WTC11 (cell line): ENCODE data around the gene ABCG4. TPM values are rescaled to one million over a fixed set of nuclear protein-coding genes. Genes with fewer than 3 reads are reported as not detected.

Experiments
- ATAC-seq: fragments of 200-7000 bp; cut with Tn5 transposase; 2 replicates; pipeline ENCODE4 v1.10.0; 2021; ENCODE audit warnings: mild to moderate bottlenecking, moderate library complexity
- CTCF ChIA-PET: fragments of 300-600 bp; sonication (Branson Sonifier 250); formaldehyde crosslinking; loops from one replicate; lab custom pipeline; 2021; ENCODE audit warnings: antibody characterized with exemption; lab: Charles Lee
- POLR2A ChIA-PET: fragments of 350-600 bp; sonication (Branson Sonifier 250); formaldehyde crosslinking; loops from one replicate; lab custom pipeline; 2021; ENCODE audit warnings: antibody characterized with exemption; lab: Charles Lee
- DNase-seq: peaks from one replicate; pipeline ENCODE4 v3.0.0; 2021; ENCODE audit warnings: low spot score
- H3K27ac Mint-ChIP-seq: 2 replicates; pipeline ENCODE4 v1.8.0; 2021; ENCODE audit warnings: mixed read lengths
- H3K27me3 Mint-ChIP-seq: 2 replicates; pipeline ENCODE4 v1.8.0; 2021; ENCODE audit warnings: low read depth, mild to moderate bottlenecking, moderate library complexity, mixed read lengths
- H3K36me3 Mint-ChIP-seq: 2 replicates; pipeline ENCODE4 v1.8.0; 2021; ENCODE audit warnings: mixed read lengths
- H3K4me1 Mint-ChIP-seq: 2 replicates; pipeline ENCODE4 v1.8.0; 2022; ENCODE audit warnings: mixed read lengths
- H3K4me3 Mint-ChIP-seq: 2 replicates; pipeline ENCODE4 v1.8.0; 2021; ENCODE audit warnings: mild to moderate bottlenecking, moderate library complexity, mixed read lengths
- H3K9me3 Mint-ChIP-seq: 2 replicates; pipeline ENCODE4 v1.8.0; 2021; ENCODE audit warnings: mixed read lengths
- CREB1 ChIP-seq: sonication (generic); formaldehyde crosslinking; IDR thresholded peaks from 2 replicates; pipeline ENCODE4 v1.8.0; 2023; ENCODE audit warnings: mild to moderate bottlenecking, missing genetic modification reagents
- ELF4 ChIP-seq: sonication (generic); formaldehyde crosslinking; IDR thresholded peaks from 2 replicates; pipeline ENCODE4 v1.8.1; 2022; ENCODE audit warnings: low read depth, mild to moderate bottlenecking, moderate library complexity, missing genetic modification reagents
- GABPB1 ChIP-seq: sonication (generic); formaldehyde crosslinking; IDR thresholded peaks from 2 replicates; pipeline ENCODE4 v1.8.1; 2023; ENCODE audit warnings: mild to moderate bottlenecking, missing genetic modification reagents
- IRF2 ChIP-seq: sonication (generic); formaldehyde crosslinking; IDR thresholded peaks from 2 replicates; pipeline ENCODE4 v1.8.0; 2022; ENCODE audit warnings: low read depth, missing genetic modification reagents, borderline replicate concordance
- JAZF1 ChIP-seq: fragments of 250-450 bp; sonication (Bioruptor Pico); IDR thresholded peaks from 2 replicates; pipeline ENCODE4 v1.9.0; 2021; ENCODE audit warnings: moderate library complexity, mild to moderate bottlenecking, inconsistent platforms
- NR2C2 ChIP-seq: sonication (generic); formaldehyde crosslinking; IDR thresholded peaks from 2 replicates; pipeline ENCODE4 v1.8.0; 2022; ENCODE audit warnings: mild to moderate bottlenecking, missing genetic modification reagents
- RORB ChIP-seq: fragments of 250-450 bp; sonication (Bioruptor Pico); IDR thresholded peaks from 2 replicates; pipeline ENCODE4 v1.9.0; 2021; ENCODE audit warnings: mild to moderate bottlenecking
- SMAD4 ChIP-seq: sonication (generic); formaldehyde crosslinking; IDR thresholded peaks from 2 replicates; pipeline ENCODE4 v1.8.0; 2022; ENCODE audit warnings: mild to moderate bottlenecking, missing genetic modification reagents
- SOX15 ChIP-seq: fragments of 250-450 bp; sonication (Bioruptor Pico); IDR thresholded peaks from 2 replicates; pipeline ENCODE4 v1.9.0; 2021; ENCODE audit warnings: mild to moderate bottlenecking
- TEAD1 ChIP-seq: sonication (generic); formaldehyde crosslinking; IDR thresholded peaks from 2 replicates; pipeline ENCODE4 v1.8.0; 2022; ENCODE audit warnings: mild to moderate bottlenecking, missing genetic modification reagents
- TEAD4 ChIP-seq: sonication (generic); formaldehyde crosslinking; IDR thresholded peaks from 2 replicates; pipeline ENCODE4 v1.8.0; 2022; ENCODE audit warnings: mild to moderate bottlenecking, missing genetic modification reagents
- ZNF121 ChIP-seq: sonication (generic); formaldehyde crosslinking; IDR thresholded peaks from 2 replicates; pipeline ENCODE4 v1.8.0; 2023; ENCODE audit warnings: missing genetic modification reagents
- ZNF416 ChIP-seq: fragments of 250-450 bp; sonication (Bioruptor Pico); IDR thresholded peaks from 2 replicates; pipeline ENCODE4 v1.9.0; 2021; ENCODE audit warnings: mild to moderate bottlenecking, inconsistent platforms
- total RNA-seq: library from RNA; stranded (reverse); gene quantifications from 3 replicates; pipeline ENCODE4 v1.2.3, GENCODE V29; 2021
- TF ChIP-seq, protein P1 (sequence below): sonication (generic); formaldehyde crosslinking; IDR thresholded peaks from 2 replicates; pipeline ENCODE4 v1.8.1; 2022; ENCODE audit warnings: mild to moderate bottlenecking, moderate library complexity, missing genetic modification reagents
- TF ChIP-seq, protein P2 (sequence below): fragments of 250-450 bp; sonication (Bioruptor Pico); IDR thresholded peaks from 2 replicates; pipeline ENCODE4 v1.9.0; 2021; ENCODE audit warnings: mild to moderate bottlenecking
- TF ChIP-seq, protein P3 (sequence below): sonication (generic); formaldehyde crosslinking; IDR thresholded peaks from 2 replicates; pipeline ENCODE4 v1.8.1; 2022; ENCODE audit warnings: mild to moderate bottlenecking, missing genetic modification reagents, moderate library complexity, borderline replicate concordance
- TF ChIP-seq, protein P4 (sequence below): sonication (generic); formaldehyde crosslinking; IDR thresholded peaks from 2 replicates; pipeline ENCODE4 v1.8.0; 2023; ENCODE audit warnings: mild to moderate bottlenecking, missing genetic modification reagents
- TF ChIP-seq, protein P5 (sequence below): sonication (generic); formaldehyde crosslinking; IDR thresholded peaks from 2 replicates; pipeline ENCODE4 v1.8.0; 2022; ENCODE audit warnings: mild to moderate bottlenecking, missing genetic modification reagents
- TF ChIP-seq, protein P6 (sequence below): sonication (generic); formaldehyde crosslinking; IDR thresholded peaks from 2 replicates; pipeline ENCODE4 v1.8.0; 2023; ENCODE audit warnings: missing genetic modification reagents, mild to moderate bottlenecking, borderline replicate concordance
- TF ChIP-seq, protein P7 (sequence below): sonication (generic); formaldehyde crosslinking; IDR thresholded peaks from 2 replicates; pipeline ENCODE4 v1.8.0; 2023; ENCODE audit warnings: missing genetic modification reagents
- TF ChIP-seq, protein P8 (sequence below): sonication (generic); formaldehyde crosslinking; IDR thresholded peaks from 2 replicates; pipeline ENCODE4 v1.8.1; 2023; ENCODE audit warnings: mild to moderate bottlenecking, missing genetic modification reagents
- TF ChIP-seq, protein P9 (sequence below): sonication (generic); formaldehyde crosslinking; conservative IDR thresholded peaks from 2 replicates; pipeline ENCODE4 v1.8.1; 2022; ENCODE audit warnings: mild to moderate bottlenecking, missing genetic modification reagents

The ABCG4 gene
- total RNA-seq, 1 experiment from 2014 or later, result 4.4 TPM

DNA sequence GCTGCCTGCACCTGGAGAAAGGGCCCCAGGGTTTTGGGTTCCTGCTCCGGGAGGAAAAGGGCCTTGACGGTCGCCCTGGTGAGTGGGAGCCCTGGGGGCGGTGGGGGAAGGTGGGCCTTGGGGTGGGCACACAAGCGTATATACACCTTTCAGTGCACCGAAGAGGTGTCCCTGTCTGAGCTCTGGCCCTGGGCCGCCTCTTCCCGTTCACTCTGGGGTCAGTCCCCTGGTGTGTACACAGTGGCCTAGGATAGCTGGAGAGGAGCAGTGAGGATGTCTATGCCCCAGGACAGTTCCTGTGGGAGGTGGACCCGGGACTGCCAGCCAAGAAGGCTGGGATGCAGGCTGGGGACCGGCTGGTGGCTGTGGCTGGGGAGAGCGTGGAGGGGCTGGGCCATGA lies 39.2 kb downstream of the ABCG4 start (continued):
- TF ChIP-seq, protein P1, sequence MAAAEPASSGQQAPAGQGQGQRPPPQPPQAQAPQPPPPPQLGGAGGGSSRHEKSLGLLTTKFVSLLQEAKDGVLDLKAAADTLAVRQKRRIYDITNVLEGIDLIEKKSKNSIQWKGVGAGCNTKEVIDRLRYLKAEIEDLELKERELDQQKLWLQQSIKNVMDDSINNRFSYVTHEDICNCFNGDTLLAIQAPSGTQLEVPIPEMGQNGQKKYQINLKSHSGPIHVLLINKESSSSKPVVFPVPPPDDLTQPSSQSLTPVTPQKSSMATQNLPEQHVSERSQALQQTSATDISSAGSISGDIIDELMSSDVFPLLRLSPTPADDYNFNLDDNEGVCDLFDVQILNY (CRISPR knock-in tag), result no peak
- TF ChIP-seq GABPB1, result no peak
- TF ChIP-seq, protein P2, sequence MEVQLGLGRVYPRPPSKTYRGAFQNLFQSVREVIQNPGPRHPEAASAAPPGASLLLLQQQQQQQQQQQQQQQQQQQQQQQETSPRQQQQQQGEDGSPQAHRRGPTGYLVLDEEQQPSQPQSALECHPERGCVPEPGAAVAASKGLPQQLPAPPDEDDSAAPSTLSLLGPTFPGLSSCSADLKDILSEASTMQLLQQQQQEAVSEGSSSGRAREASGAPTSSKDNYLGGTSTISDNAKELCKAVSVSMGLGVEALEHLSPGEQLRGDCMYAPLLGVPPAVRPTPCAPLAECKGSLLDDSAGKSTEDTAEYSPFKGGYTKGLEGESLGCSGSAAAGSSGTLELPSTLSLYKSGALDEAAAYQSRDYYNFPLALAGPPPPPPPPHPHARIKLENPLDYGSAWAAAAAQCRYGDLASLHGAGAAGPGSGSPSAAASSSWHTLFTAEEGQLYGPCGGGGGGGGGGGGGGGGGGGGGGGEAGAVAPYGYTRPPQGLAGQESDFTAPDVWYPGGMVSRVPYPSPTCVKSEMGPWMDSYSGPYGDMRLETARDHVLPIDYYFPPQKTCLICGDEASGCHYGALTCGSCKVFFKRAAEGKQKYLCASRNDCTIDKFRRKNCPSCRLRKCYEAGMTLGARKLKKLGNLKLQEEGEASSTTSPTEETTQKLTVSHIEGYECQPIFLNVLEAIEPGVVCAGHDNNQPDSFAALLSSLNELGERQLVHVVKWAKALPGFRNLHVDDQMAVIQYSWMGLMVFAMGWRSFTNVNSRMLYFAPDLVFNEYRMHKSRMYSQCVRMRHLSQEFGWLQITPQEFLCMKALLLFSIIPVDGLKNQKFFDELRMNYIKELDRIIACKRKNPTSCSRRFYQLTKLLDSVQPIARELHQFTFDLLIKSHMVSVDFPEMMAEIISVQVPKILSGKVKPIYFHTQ (CRISPR knock-in tag), result no peak
- TF ChIP-seq, protein P3, sequence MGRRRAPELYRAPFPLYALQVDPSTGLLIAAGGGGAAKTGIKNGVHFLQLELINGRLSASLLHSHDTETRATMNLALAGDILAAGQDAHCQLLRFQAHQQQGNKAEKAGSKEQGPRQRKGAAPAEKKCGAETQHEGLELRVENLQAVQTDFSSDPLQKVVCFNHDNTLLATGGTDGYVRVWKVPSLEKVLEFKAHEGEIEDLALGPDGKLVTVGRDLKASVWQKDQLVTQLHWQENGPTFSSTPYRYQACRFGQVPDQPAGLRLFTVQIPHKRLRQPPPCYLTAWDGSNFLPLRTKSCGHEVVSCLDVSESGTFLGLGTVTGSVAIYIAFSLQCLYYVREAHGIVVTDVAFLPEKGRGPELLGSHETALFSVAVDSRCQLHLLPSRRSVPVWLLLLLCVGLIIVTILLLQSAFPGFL (CRISPR knock-in tag), result no peak
- no peak for TF ChIP-seq RORB (CRISPR knock-in tag)
- TF ChIP-seq, protein P4, sequence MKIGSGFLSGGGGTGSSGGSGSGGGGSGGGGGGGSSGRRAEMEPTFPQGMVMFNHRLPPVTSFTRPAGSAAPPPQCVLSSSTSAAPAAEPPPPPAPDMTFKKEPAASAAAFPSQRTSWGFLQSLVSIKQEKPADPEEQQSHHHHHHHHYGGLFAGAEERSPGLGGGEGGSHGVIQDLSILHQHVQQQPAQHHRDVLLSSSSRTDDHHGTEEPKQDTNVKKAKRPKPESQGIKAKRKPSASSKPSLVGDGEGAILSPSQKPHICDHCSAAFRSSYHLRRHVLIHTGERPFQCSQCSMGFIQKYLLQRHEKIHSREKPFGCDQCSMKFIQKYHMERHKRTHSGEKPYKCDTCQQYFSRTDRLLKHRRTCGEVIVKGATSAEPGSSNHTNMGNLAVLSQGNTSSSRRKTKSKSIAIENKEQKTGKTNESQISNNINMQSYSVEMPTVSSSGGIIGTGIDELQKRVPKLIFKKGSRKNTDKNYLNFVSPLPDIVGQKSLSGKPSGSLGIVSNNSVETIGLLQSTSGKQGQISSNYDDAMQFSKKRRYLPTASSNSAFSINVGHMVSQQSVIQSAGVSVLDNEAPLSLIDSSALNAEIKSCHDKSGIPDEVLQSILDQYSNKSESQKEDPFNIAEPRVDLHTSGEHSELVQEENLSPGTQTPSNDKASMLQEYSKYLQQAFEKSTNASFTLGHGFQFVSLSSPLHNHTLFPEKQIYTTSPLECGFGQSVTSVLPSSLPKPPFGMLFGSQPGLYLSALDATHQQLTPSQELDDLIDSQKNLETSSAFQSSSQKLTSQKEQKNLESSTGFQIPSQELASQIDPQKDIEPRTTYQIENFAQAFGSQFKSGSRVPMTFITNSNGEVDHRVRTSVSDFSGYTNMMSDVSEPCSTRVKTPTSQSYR (CRISPR knock-in tag), result no peak
- no peak for TF ChIP-seq ZNF121 (CRISPR knock-in tag)
- TF ChIP-seq, protein P5, sequence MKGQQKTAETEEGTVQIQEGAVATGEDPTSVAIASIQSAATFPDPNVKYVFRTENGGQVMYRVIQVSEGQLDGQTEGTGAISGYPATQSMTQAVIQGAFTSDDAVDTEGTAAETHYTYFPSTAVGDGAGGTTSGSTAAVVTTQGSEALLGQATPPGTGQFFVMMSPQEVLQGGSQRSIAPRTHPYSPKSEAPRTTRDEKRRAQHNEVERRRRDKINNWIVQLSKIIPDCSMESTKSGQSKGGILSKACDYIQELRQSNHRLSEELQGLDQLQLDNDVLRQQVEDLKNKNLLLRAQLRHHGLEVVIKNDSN (CRISPR knock-in tag), result no peak
- no peak for TF ChIP-seq IRF2 (CRISPR knock-in tag)
- TF ChIP-seq JAZF1, result no peak
- TF ChIP-seq ELF4, result no peak
- TF ChIP-seq, protein P6, sequence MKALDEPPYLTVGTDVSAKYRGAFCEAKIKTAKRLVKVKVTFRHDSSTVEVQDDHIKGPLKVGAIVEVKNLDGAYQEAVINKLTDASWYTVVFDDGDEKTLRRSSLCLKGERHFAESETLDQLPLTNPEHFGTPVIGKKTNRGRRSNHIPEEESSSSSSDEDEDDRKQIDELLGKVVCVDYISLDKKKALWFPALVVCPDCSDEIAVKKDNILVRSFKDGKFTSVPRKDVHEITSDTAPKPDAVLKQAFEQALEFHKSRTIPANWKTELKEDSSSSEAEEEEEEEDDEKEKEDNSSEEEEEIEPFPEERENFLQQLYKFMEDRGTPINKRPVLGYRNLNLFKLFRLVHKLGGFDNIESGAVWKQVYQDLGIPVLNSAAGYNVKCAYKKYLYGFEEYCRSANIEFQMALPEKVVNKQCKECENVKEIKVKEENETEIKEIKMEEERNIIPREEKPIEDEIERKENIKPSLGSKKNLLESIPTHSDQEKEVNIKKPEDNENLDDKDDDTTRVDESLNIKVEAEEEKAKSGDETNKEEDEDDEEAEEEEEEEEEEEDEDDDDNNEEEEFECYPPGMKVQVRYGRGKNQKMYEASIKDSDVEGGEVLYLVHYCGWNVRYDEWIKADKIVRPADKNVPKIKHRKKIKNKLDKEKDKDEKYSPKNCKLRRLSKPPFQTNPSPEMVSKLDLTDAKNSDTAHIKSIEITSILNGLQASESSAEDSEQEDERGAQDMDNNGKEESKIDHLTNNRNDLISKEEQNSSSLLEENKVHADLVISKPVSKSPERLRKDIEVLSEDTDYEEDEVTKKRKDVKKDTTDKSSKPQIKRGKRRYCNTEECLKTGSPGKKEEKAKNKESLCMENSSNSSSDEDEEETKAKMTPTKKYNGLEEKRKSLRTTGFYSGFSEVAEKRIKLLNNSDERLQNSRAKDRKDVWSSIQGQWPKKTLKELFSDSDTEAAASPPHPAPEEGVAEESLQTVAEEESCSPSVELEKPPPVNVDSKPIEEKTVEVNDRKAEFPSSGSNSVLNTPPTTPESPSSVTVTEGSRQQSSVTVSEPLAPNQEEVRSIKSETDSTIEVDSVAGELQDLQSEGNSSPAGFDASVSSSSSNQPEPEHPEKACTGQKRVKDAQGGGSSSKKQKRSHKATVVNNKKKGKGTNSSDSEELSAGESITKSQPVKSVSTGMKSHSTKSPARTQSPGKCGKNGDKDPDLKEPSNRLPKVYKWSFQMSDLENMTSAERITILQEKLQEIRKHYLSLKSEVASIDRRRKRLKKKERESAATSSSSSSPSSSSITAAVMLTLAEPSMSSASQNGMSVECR, result no peak
- TF ChIP-seq, all 79 proteins: peak for 0

DNA sequence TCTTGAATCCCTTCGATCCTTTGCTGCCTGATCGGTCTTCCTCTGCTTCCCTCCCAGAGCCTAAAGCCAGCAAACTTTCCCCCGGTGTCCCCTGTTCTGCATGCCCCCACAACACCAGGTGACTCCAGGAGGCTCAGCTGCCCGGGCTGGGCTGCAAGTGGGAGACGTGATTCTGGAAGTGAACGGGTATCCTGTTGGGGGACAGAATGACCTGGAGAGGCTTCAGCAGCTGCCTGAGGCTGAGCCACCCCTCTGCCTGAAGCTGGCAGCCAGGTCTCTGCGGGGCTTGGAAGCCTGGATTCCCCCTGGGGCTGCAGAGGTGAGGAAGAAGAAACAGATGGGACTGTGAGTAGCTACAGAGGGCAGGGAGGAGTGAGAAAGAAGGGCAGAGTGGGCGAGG lies 40.0 kb downstream of the ABCG4 start:
- no peaks in the 10 kb centered on the region for H3K4me1 Mint-ChIP-seq
- H3K36me3 Mint-ChIP-seq, result no peaks in the 10 kb centered on the region
- ChIA-PET POLR2A (no interaction called here), CTCF (interaction anchor here (1.2 kb wide), 1 partner anchor 17 kb away, joined by 6 read pairs; the partner anchor contains the start of gene CBL)
- H3K27me3 Mint-ChIP-seq, result no peaks in the 10 kb centered on the region; the same call in 1 of the 2 replicates
- DNase-seq (no peak), ATAC-seq (no peak)
- no peak overlapping the region for H3K27ac Mint-ChIP-seq
- H3K9me3 Mint-ChIP-seq, result no peaks in the 10 kb centered on the region
- H3K4me3 Mint-ChIP-seq, result no peak overlapping the region
- TF ChIP-seq TEAD4 (no peak), TEAD1 (CRISPR knock-in tag) (no peak), CREB1 (CRISPR knock-in tag) (no peak), SMAD4 (CRISPR knock-in tag) (no peak), IRF2 (CRISPR knock-in tag) (no peak), NR2C2 (CRISPR knock-in tag) (no peak), ZNF416 (CRISPR knock-in tag) (no peak), SOX15 (CRISPR knock-in tag) (no peak)
- TF ChIP-seq, protein P7, sequence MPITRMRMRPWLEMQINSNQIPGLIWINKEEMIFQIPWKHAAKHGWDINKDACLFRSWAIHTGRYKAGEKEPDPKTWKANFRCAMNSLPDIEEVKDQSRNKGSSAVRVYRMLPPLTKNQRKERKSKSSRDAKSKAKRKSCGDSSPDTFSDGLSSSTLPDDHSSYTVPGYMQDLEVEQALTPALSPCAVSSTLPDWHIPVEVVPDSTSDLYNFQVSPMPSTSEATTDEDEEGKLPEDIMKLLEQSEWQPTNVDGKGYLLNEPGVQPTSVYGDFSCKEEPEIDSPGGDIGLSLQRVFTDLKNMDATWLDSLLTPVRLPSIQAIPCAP (CRISPR knock-in tag), result no peak
- TF ChIP-seq, protein P8, sequence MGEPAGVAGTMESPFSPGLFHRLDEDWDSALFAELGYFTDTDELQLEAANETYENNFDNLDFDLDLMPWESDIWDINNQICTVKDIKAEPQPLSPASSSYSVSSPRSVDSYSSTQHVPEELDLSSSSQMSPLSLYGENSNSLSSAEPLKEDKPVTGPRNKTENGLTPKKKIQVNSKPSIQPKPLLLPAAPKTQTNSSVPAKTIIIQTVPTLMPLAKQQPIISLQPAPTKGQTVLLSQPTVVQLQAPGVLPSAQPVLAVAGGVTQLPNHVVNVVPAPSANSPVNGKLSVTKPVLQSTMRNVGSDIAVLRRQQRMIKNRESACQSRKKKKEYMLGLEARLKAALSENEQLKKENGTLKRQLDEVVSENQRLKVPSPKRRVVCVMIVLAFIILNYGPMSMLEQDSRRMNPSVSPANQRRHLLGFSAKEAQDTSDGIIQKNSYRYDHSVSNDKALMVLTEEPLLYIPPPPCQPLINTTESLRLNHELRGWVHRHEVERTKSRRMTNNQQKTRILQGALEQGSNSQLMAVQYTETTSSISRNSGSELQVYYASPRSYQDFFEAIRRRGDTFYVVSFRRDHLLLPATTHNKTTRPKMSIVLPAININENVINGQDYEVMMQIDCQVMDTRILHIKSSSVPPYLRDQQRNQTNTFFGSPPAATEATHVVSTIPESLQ (CRISPR knock-in tag), result no peak
- TF ChIP-seq, protein P9, sequence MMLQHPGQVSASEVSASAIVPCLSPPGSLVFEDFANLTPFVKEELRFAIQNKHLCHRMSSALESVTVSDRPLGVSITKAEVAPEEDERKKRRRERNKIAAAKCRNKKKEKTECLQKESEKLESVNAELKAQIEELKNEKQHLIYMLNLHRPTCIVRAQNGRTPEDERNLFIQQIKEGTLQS (CRISPR knock-in tag), result no peak
